Small intestine (tissue), 7 donors: ENCODE measurements around the gene ZNF770. TPM values are rescaled to one million over a fixed set of nuclear protein-coding genes. Genes with fewer than 3 reads are reported as not detected.
A peak's percentile ranks its signal among the peaks of the same experiment; 100 is the strongest.
"Not testable (repeated sequence)": the region's sequence is repeated elsewhere in the genome, so short reads cannot be mapped to it uniquely, and the experiment has no call there.

ENCODE experiments used
- DNase-seq, 2 donors: peaks; one replicate each; pipeline versions ENCODE4 v3.0.0 to v3.0.0-alpha.2; 2013
- FAIRE-seq: peaks from 2 replicates; lab custom pipeline; 2012; peaks lifted over from hg19 to GRCh38; lab: Jason Lieb, UNC
- H3K27ac ChIP-seq, 3 donors: one replicate each; pipeline ENCODE4 v1.5.1; 2013; ENCODE audit warnings: low read length in 2 of 3, mild to moderate bottlenecking in 2 of 3, control low read depth in 1 of 3, inconsistent platforms in 1 of 3, low read depth in 1 of 3, moderate library complexity in 1 of 3
- H3K27me3 ChIP-seq, 3 donors: one replicate each; pipeline ENCODE4 v1.6.1; 2013; ENCODE audit warnings: low read length in 3 of 3, inconsistent platforms in 1 of 3; ENCODE audit not compliant: control insufficient read depth in 3 of 3, insufficient read depth in 3 of 3
- H3K36me3 ChIP-seq, 3 donors: one replicate each; pipeline ENCODE4 v1.6.1; 2013; ENCODE audit warnings: low read length in 3 of 3, inconsistent platforms in 1 of 3, low read depth in 1 of 3, mild to moderate bottlenecking in 1 of 3, moderate library complexity in 1 of 3; ENCODE audit not compliant: control insufficient read depth in 3 of 3, insufficient read depth in 2 of 3
- H3K4me1 ChIP-seq, 3 donors: one replicate each; pipeline ENCODE4 v1.6.1; 2013; ENCODE audit warnings: low read length in 2 of 3, inconsistent platforms in 1 of 3, low read depth in 1 of 3, mild to moderate bottlenecking in 1 of 3, moderate library complexity in 1 of 3; ENCODE audit not compliant: control insufficient read depth in 3 of 3, insufficient read depth in 2 of 3
- H3K4me3 ChIP-seq, 3 donors: one replicate each; pipeline ENCODE4 v1.5.1; 2013; ENCODE audit warnings: low read length in 3 of 3, control low read depth in 1 of 3, inconsistent platforms in 1 of 3, low read depth in 1 of 3, mild to moderate bottlenecking in 1 of 3, moderate library complexity in 1 of 3
- H3K9me3 ChIP-seq, 2 donors: one replicate each; pipeline ENCODE4 v1.6.1; 2013; ENCODE audit warnings: low read depth in 1 of 2, low read length in 1 of 2; ENCODE audit not compliant: control insufficient read depth in 2 of 2, insufficient read depth in 1 of 2
- WGBS, 3 donors: extraction: QIAGEN DNeasy Blood & Tissue Kit; methylation state at CpG; one replicate each; pipeline ENCODE4 v1.1.7; 2013; 5-methylcytosine and 5-hydroxymethylcytosine counted together
- polyA plus RNA-seq, 4 donors: library from polyadenylated mRNA; stranded (reverse) in 3 of 4; unstranded in 1 of 4; fragments of 200-250 nt in 3 of 4; fragments of 120-200 nt in 1 of 4; gene quantifications; one replicate each; pipeline versions ENCODE4 v1.2.1 to v1.2.3, GENCODE V29; 2013
- donor health status: healthy with polysubstance abuse.
- donor health status: control.
- donor health status: control.
- donor health status: Bipolar disorder and iron deficiency.
- donor health status: healthy.

ZNF770 gene
- polyA plus RNA-seq, 4 donors: 6.2 to 35.8 (median 9.9) TPM

DNA sequence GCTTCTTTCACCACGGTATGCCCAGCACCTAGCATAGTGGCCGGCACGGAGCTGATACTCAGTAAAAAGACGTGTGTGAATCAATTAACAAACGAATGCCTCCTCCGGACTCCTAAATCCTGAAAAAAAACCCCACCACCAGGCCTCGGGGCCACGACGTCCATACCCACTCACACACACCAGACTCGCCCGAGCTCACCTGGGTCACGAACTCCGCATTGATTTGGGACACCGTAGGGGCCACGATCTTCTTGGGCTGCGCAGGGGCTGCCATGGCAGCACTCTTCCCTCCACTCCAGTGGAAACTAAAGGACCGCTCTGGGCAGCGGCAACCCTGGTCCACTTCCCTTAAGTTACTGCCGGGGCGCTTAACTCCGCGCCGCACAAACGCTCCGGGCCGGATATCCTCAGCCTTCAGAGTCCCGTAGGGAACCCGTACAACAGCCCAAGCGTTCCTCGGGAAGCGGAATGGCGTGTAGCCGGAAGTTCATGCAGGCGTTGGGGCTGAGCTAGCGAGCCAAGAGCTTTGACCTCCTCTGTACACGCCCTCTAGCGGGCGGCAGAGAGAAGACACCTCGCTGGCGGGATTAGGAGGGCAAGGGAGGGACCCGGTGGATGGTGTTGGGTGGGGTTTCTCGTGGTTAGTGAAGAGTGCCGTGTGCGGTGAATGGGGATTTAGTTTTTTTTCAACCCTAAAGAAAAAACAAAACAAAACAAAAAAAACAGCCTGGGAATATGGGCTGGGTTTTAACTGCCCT, 18.6 kb downstream of the ZNF770 start, which contains the start of gene AQR:
Gene AQR, minus strand, starts transcription at position 403 of the 758 bp plus-strand sequence. Its CDS starts 129 bp downstream, at position 274.
- peak; percentile 97 to 98 for DNase-seq
- FAIRE-seq: no peak
- no peaks in the 10 kb centered on the region for H3K9me3 ChIP-seq
- peaks cover 0 to 6% (median 0%) of the 10 kb centered on the region in 3 donors for H3K4me1 ChIP-seq
- H3K27me3 ChIP-seq: no peaks in the 10 kb centered on the region
- H3K4me3 ChIP-seq: peak within 1 kb of the TSS; percentile 76 to 87 (median 85)
- 0 to 1% (median 1%) methylated on average over 44 of the region's 44 CpGs for whole genome bisulfite sequencing, 3 donors
- H3K36me3 ChIP-seq: no peaks in the 10 kb centered on the region
- peak within 1 kb of the TSS; percentile 58 to 81 (median 59) for H3K27ac ChIP-seq

- H3K27me3 ChIP-seq: no peaks in the 10 kb centered on the region
- FAIRE-seq (no peak), DNase-seq (no peak)
- H3K36me3 ChIP-seq: peaks cover 3 to 18% (median 7%) of the 10 kb centered on the region in 3 donors
- WGBS, 3 donors: 87 to 96% (median 93%) methylated on average over 2 of the region's 2 CpGs
- no peak overlapping the region for H3K4me3 ChIP-seq
- peaks cover 0 to 6% (median 0%) of the 10 kb centered on the region in 3 donors for H3K4me1 ChIP-seq
- H3K9me3 ChIP-seq: no peaks in the 10 kb centered on the region
- no peak overlapping the region for H3K27ac ChIP-seq
Measured at GRCh38 chr15:34964277-34964676, 23.8 kb downstream of the ZNF770 start.

GRCh38 chr15:34953851-34954250, 34.2 kb downstream of the ZNF770 start:
- no peak for FAIRE-seq
- Histone ChIP-seq H3K36me3 (peaks cover 2 to 21% (median 2%) of the 10 kb centered on the region in 3 donors), H3K27ac (peak overlapping the region in 1 of 3 donors; percentile 9), H3K4me3 (no peak overlapping the region), H3K4me1 (no peaks in the 10 kb centered on the region), H3K9me3 (no peaks in the 10 kb centered on the region), H3K27me3 (no peaks in the 10 kb centered on the region)
- DNase-seq: no peak
- WGBS, 3 donors: 85 to 92% (median 86%) methylated on average over 8 of the region's 8 CpGs

DNA sequence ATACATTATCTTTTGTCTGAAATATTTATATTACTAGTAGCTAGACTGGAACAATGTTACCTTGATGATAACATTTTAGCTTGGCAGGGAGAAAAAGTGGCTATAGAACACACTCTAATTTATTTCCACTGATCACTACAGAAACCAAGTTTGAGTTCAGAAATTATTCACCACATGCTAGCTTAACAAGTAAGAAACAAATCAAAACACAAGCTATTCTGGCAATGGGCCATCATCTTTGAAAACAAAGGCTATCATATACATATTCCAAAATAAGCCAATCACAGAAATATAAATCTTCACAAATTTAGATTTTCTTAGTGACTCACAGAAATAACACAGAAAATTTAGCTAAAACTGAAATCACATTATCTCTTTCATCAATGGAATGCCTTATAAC, 35.6 kb downstream of the ZNF770 start:
- Histone ChIP-seq H3K27me3 (no peaks in the 10 kb centered on the region), H3K4me3 (no peak overlapping the region), H3K4me1 (no peaks in the 10 kb centered on the region), H3K9me3 (no peaks in the 10 kb centered on the region), H3K36me3 (peaks cover 2 to 23% (median 4%) of the 10 kb centered on the region in 3 donors), H3K27ac (no peak overlapping the region)
- no peak for FAIRE-seq
- no peak for DNase-seq

DNA sequence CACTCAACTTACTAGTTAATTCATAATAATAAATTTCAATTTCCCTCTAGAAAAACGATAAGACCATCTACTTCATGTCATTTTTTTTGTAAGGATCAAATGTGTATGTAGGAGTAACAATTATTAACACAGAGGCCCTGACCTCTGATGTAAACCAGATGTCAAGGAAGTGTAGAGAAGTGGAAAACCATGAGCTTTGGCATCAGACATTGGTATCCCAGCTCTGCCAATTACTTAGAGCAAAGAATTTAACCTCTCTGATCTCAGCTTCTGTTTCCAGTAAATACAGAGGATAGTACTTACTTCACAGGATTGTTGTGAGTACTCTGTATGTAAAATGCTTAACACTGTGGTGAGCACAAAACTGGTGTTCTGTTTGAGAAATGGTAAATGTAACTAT, 36.1 kb downstream of the ZNF770 start:
- DNase-seq: no peak
- no peak for FAIRE-seq
- Histone ChIP-seq H3K4me1 (no peaks in the 10 kb centered on the region), H3K9me3 (no peaks in the 10 kb centered on the region), H3K36me3 (peaks cover 2 to 23% (median 4%) of the 10 kb centered on the region in 3 donors), H3K4me3 (no peak overlapping the region), H3K27me3 (no peaks in the 10 kb centered on the region), H3K27ac (no peak overlapping the region)
- WGBS, 3 donors: 54 to 76% (median 70%) methylated on average over 1 of the region's 1 CpG

- no peaks in the 10 kb centered on the region for H3K4me1 ChIP-seq
- DNase-seq (no peak), FAIRE-seq (no peak)
- H3K36me3 ChIP-seq: peaks cover 5 to 18% (median 6%) of the 10 kb centered on the region in 3 donors
- no peak overlapping the region for H3K4me3 ChIP-seq
- H3K27ac ChIP-seq: no peak overlapping the region
- 90 to 98% (median 97%) methylated on average over 3 of the region's 3 CpGs for WGBS, 3 donors
- H3K27me3 ChIP-seq: no peaks in the 10 kb centered on the region
- no peaks in the 10 kb centered on the region for H3K9me3 ChIP-seq
Measured at GRCh38 chr15:34944936-34945335, 43.2 kb downstream of the ZNF770 start.

DNA sequence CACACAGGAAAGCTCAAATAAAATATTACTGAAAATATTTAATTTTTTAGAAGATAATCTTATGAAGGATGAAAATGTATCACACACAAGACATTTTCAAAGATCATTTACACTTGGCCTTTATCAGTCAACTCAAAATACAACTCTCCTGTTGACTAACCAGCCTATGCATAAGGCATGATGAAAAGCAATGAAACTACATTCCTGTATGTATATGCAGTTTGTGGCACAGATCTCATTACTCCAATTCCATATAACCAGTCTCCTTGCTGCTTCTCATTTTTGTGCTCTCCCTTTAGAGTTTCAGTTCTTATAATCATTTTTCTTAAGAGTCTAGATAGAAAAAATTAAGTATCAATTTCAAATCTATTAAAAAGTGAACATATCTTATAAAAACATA, 44.4 kb downstream of the ZNF770 start:
- Histone ChIP-seq H3K9me3 (no peaks in the 10 kb centered on the region), H3K27me3 (no peaks in the 10 kb centered on the region), H3K4me1 (no peaks in the 10 kb centered on the region), H3K36me3 (peaks cover 5 to 18% (median 8%) of the 10 kb centered on the region in 3 donors), H3K4me3 (no peak overlapping the region), H3K27ac (no peak overlapping the region)
- FAIRE-seq (no peak), DNase-seq (no peak)

DNA sequence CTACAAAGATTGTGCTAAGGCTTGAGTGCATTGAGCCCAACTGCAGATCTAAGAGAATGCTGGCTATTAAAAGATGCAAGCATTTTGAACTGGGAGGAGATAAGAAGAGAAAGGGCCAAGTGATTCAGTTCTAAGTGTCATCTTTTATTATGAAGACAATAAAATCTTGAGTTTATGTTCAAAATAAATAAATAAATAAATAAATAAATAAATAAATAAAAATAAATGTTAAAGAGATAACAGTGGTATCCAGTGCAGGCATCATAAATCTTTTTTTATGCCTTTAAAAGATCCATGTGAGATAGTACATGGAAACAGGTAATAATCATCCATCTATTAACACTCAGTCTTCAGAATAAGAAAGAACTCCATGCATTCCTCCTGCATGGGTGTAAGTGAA, 44.8 kb downstream of the ZNF770 start:
- H3K27me3 ChIP-seq, H3K4me3 ChIP-seq, H3K4me1 ChIP-seq, H3K9me3 ChIP-seq, DNase-seq, H3K27ac ChIP-seq: not testable (repeated sequence)
- FAIRE-seq: peak; percentile 94
- H3K36me3 ChIP-seq: peaks cover 5 to 15% (median 8%) of the 10 kb centered on the region in 3 donors
